TTC549 (cell line): ENCODE measurements around the gene AVPR2.

Experiments used
- FAIRE-seq: peaks from 2 replicates; lab custom pipeline; 2012; peaks lifted over from hg19 to GRCh38; lab: Jason Lieb, UNC

The AVPR2 gene

DNA sequence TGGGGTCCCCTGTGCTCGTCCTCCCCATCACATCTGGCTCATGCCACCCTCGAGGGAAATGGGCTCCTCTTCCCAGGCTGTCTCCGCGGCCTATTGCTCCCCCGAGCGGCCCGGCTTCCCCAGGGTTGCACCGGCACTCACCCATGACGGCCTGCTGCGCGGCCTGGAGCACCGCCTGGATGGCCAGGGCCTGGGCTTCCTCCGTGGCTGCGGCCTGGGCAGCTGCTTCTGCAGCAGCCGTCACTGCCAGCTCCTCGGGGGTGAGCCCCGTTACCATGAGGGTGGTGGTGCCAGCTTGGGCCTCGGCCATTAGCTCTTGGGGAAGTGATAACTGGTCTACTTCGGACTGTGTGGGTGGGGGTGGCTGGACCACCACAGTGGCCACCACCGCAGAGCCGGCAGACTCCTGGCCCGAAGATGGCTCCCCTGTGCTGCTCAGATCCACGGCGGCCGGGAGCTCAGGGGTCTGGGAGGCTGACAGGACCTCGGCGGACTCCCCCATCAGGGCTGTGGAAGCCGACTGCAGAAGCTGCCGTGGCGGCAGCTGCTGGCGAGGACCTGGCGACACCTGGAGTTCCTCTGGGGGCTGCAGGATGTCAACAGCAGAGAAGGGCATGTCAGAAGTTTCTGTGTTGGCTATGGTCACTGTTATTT is 48.0 kb downstream of the AVPR2 start:
- no peak for FAIRE-seq

DNA sequence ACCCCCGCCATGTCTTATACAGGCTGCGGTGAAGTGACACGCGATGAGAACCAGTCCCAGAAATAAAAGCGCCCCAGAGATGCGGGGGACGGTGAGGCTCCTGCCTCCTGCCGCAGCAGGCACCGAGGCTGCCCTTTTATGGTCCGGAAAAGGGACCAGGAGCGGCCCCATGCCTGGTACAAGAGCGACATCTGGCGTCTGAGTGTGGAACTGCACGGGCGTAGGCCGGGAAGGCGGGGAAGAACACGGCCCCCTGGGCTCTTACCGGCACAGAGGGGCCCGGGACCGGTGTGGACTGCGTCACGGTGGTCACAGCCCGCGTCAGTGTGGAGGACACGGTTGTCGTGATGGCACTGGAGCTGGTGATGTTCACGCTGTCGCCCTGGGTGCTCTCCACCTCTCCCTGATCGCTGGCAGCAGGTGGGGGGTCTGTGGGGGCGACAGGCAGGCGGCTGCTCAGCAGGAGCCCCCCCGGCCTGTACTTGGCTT is 48.9 kb downstream of the AVPR2 start:
- FAIRE-seq, result no peak

GRCh38 chrX:153953892-153954557 is 49.6 kb downstream of the AVPR2 start:
- no peak for FAIRE-seq

- no peak for FAIRE-seq
Observed at GRCh38 chrX:153954558-153955227, 50.2 kb downstream of the AVPR2 start.

DNA sequence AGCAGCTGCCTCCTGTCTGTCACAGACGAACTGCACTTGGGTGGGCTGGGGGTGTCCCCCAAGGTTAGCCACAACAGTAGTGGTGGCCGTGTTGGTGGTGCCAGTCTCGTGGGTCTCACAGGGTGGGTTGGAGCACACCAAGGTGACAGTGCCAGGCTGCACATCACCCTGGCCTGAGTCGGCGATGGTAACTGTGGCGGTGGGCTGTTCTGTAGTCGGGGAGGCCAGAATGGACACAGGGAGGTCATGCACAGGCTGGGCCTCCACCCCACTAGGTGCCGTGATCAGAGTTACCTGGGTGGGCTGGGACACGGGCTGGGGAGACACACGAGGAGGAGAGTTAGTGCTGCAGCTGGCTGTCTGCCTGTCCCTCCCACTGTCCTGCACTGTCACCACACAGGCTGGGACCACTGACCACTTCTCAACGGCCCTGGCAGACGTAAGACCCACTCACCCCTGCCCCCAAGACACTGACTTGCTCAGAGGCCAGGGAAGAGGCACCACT is 50.8 kb downstream of the AVPR2 start:
- no peak for FAIRE-seq

DNA sequence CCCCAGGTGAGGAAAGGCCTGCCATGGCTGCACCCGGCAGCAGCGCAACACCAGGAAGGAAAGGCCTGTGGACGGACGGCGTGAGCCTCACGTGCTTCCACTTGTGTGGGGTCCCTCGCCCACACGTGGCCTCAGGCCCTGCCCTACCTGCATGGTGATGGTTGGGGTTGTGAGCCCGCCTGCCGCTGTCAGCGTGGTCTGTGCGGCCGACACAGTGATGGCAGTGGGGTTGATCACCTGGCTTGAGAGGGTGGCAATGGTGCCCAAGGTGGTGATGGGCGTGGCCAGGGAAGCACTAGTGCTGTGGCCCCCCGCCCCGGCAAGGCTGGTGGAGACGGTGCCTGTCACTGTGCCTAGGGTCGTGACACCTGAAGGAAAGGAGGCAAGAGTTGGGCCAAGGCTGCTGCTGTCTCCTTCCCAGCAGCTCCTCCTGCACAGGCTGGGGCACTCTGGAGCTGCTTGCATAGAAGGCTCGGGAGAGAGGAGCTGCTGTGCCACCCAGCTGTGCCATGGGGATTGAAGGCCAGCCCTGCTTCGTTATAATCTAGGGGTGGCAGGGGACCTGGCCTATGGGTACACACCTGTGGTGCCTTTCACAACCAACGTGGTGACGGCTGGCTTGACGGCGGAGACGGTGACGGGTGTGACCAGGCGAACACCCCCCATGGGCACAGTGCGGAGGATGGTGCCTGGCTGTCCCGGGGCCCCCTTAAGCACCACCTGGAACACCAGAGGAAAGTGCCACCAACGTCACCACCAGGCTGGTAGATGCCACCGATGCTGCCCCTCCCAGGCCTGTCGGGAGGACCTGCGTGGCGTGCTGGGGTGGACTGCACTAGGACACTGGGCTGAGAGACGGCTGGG is 51.8 kb downstream of the AVPR2 start:
- no peak for FAIRE-seq
